Tibial artery (tissue), 4 donors: ENCODE measurements around the gene B4GAT1.

ENCODE experiments used
- DNase-seq, 2 donors: peaks; one replicate each; pipeline ENCODE4 v3.0.0-alpha.2; 2019
- H3K27ac ChIP-seq, 2 donors: fragments of 200-600 bp; sonication (generic) in 1 of 2; 1 replicate in 1 of 2; 2 replicates in 1 of 2; pipeline ENCODE4 v1.5.1; 2018 to 2019; ENCODE audit warnings: mild to moderate bottlenecking in 1 of 2
- H3K27me3 ChIP-seq, 2 donors: fragments of 200-600 bp; sonication (generic) in 1 of 2; one replicate each; pipeline versions ENCODE4 v1.5.1 to v1.6.0; 2016 to 2019
- H3K36me3 ChIP-seq, 3 donors: fragments of 200-600 bp; sonication (generic) in 2 of 3; one replicate each; pipeline ENCODE4 v1.5.1; 2016 to 2019; ENCODE audit warnings: mild to moderate bottlenecking in 2 of 3
- H3K4me1 ChIP-seq, 4 donors: fragments of 200-600 bp; sonication (generic) in 2 of 4; 1 replicate in 3 of 4; 2 replicates in 1 of 4; pipeline ENCODE4 v1.5.1; 2016 to 2019
- H3K4me3 ChIP-seq, 2 donors: fragments of 200-600 bp; sonication (generic) in 1 of 2; 1 replicate in 1 of 2; 2 replicates in 1 of 2; pipeline ENCODE4 v1.5.1; 2018 to 2019; ENCODE audit warnings: mild to moderate bottlenecking in 2 of 2
- H3K9me3 ChIP-seq, 3 donors: fragments of 200-600 bp; sonication (generic) in 1 of 3; one replicate each; pipeline ENCODE4 v1.5.1; 2016 to 2019
- intact Hi-C: fragments of 100-400 bp; cut with DNase I; formaldehyde crosslinking; loops from one replicate; pipeline ENCODE4 v1.15.0; 2023; ENCODE audit warnings: low total_unique reads
- TF ChIP-seq, protein P1 (sequence below), 2 experiments: fragments of 200-600 bp in 1 of 2; fragments of 450-650 bp in 1 of 2; IDR thresholded peaks; one replicate each; pipeline ENCODE4 v1.5.1; 2017 to 2019; ENCODE audit warnings: antibody characterized with exemption in 2 of 2, mild to moderate bottlenecking in 1 of 2, moderate library complexity in 1 of 2

The B4GAT1 gene

DNA sequence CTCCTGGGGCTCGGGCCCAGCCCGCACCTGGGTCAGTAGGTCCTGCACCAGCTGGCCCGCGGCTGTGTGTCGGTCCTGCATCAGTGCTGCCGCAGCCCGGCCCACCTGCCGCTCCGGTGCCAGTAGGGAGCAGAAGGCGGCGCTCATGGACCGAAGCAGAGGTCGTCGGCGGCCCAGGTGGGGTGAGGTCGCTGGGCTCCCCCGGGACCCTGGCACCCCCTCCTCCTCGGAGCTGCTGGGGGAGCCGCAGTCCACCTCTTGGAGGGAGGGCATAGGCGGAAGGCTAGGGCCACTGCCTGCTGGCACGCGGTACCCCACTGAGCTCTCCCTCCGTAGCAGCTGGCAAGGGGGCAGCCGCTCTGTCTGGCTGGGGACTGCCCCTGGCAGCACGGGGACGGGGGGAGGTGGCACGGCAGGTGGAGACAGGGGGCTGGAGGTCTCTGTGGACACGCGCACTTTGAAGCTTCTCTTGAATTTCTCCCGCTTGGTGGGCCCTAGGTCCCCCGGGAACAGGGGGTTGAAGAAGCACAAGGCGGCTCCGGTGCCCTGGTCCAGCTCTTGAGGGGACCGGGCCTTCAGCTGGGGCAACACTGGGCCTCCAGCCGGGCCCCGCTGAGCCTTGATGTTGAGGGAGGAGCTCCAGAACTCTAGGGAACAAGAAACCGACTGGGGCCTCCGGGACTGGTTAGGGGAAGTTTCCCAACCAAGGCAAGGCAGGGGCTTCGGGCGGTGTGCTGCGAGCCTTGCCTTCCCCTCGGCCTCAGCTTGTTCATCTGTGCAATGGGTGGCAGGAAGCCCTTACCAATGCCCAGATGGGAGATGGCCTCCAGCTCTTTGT lies 12.6 kb downstream of the B4GAT1 start:
- peak overlapping the region; percentile 54 to 66 for H3K4me3 ChIP-seq
- intact Hi-C loops: no loop called here

DNA sequence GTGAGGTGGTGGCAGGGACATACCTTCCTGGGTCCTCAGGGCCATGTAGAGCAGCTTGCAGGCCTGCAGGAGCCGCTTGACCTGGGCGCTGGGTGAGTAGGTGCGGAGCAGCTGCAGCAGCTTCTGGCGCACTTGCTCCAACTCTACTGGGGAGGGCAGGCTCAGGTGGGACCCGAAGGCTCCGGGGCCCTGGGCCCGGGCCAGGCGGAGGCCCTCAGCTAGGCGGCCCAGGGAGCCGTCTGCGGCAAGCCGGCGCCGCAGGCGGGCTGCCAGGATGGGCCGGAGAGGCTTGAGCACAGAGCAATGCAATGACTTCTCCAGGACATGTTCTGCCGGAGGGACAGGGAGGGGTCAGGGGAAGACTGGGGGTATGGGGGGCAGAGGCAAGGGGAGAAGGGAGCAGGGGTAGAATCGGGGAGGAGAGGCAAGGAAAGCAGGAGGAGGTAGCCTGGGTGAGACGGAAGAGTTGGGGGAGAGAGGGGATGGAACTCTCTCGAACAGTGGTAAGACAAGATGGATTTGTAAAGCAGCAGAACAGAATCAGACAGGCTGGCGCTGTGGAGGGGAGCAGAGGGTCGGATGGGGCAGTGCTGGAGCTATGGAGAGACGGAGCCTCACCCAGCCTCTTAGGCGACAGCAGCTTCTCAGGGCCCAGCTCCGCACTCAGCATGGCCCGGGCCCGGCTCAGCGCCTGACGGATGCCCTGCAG lies 13.4 kb downstream of the B4GAT1 start:
- Histone ChIP-seq H3K27ac (no peak overlapping the region), H3K27me3 (no peaks in the 10 kb centered on the region), H3K36me3 (peaks cover under 1 to 51% (median 18%) of the 10 kb centered on the region in 3 donors), H3K9me3 (no peaks in the 10 kb centered on the region), H3K4me1 (peaks cover 0 to 37% (median 25%) of the 10 kb centered on the region in 4 donors), H3K4me3 (no peak overlapping the region)
- intact Hi-C loops: no loop called here
- TF ChIP-seq, protein P1, sequence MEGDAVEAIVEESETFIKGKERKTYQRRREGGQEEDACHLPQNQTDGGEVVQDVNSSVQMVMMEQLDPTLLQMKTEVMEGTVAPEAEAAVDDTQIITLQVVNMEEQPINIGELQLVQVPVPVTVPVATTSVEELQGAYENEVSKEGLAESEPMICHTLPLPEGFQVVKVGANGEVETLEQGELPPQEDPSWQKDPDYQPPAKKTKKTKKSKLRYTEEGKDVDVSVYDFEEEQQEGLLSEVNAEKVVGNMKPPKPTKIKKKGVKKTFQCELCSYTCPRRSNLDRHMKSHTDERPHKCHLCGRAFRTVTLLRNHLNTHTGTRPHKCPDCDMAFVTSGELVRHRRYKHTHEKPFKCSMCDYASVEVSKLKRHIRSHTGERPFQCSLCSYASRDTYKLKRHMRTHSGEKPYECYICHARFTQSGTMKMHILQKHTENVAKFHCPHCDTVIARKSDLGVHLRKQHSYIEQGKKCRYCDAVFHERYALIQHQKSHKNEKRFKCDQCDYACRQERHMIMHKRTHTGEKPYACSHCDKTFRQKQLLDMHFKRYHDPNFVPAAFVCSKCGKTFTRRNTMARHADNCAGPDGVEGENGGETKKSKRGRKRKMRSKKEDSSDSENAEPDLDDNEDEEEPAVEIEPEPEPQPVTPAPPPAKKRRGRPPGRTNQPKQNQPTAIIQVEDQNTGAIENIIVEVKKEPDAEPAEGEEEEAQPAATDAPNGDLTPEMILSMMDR (IDR thresholded peaks at IDR 0.05): no peak
- peak in 1 of 2 donors; percentile 13 for DNase-seq

More for the DNA sequence above, 12.6 kb downstream of the B4GAT1 start:
- Histone ChIP-seq H3K36me3 (peaks cover 6 to 58% (median 26%) of the 10 kb centered on the region in 3 donors), H3K9me3 (no peaks in the 10 kb centered on the region), H3K27me3 (no peaks in the 10 kb centered on the region), H3K4me1 (peaks cover 0 to 36% (median 25%) of the 10 kb centered on the region in 4 donors), H3K27ac (no peak overlapping the region)
- peak in 1 of 2 donors; percentile 22 for DNase-seq
- TF ChIP-seq, protein P1 (IDR thresholded peaks at IDR 0.05): no peak

DNA sequence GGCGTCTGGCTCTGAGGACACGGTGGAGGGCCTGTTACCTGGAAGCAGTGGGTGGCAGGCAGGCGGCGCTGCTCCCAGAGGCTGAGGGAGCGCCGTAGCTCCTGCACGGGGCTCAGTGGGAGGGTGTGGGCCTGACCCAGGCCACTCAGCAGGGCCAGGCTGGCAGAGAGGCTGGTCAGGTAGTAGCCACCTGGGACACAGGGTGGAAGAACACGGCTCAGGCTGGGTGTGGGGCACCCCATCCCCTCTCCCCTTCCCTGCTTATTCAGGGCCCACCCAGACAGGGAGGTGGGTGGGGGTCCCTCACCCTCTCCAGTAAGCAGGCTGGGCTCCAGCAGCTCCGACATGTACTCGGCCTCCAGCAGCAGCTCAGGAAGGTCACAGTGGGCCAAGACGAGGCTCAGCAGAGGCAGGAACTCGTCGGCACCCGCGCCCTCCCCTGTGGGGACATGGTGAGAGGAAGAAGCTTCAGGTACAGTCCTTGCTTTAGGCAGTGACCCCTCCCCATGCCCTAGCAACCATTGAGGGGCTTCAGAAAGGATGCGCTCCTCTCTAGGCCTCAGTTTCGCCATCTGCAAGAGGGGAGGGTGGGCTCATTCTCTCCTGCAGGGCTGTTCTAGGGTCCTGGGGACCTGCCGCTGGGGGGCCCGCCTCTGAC lies 14.1 kb downstream of the B4GAT1 start:
- TF ChIP-seq, protein P1 (IDR thresholded peaks at IDR 0.05): no peak
- Histone ChIP-seq H3K27me3 (no peaks in the 10 kb centered on the region), H3K27ac (no peak overlapping the region), H3K4me3 (no peak overlapping the region), H3K36me3 (peaks cover 0 to 44% (median 14%) of the 10 kb centered on the region in 3 donors), H3K9me3 (no peaks in the 10 kb centered on the region), H3K4me1 (peaks cover 0 to 41% (median 29%) of the 10 kb centered on the region in 4 donors)
- intact Hi-C loops: no loop called here
- peak in 1 of 2 donors; percentile 2 for DNase-seq

DNA sequence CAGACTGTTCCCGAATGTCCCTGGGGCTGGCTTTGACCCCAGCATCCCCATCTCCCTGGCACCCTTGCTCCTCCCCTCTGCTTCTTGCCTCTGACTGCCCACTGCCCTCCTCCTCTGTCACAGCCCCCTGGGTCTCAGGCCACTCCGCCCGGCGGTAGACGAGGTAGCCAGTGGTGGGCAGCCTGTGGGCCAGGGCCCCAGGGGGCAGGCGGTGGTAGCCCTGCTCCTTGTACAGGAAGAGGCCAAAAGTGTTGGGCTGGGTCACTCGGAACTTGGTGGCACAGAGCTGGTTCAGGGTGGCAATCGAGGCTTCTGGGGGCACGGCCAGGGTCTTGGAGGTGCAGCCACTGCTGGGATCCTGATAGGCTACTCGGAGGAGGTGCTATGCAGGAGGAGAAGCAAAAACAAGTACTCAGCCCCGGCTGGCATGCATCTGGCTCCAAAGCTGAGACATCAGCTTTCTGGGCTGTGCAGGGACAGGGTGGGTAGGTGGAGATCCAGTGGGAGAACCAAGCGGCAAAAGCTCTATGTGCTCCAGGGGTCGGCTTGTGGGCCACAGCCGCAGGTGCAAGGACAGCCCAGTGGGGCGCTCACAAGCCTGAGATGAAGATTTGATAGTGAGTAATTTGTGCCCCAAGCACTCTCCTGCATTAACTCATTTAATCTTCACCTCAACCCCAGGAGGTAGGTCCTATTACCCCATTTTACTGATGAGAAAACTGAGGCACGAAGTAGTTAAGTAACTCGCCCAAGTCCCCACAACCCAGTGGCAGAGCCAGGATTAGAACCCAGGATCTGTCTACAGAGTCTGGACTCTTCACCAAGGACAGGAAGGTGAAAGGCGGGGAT lies 14.8 kb downstream of the B4GAT1 start:
- Histone ChIP-seq H3K9me3 (no peaks in the 10 kb centered on the region), H3K27me3 (no peaks in the 10 kb centered on the region), H3K27ac (no peak overlapping the region), H3K4me3 (no peak overlapping the region), H3K36me3 (peaks cover 0 to 36% (median 12%) of the 10 kb centered on the region in 3 donors), H3K4me1 (peaks cover 0 to 42% (median 33%) of the 10 kb centered on the region in 4 donors)
- TF ChIP-seq, protein P1 (IDR thresholded peaks at IDR 0.05): no peak
- peak in 1 of 2 donors; percentile 4 for DNase-seq
- intact Hi-C loops: no loop called here
